ENCODE data around the gene STRA8. TPM values are rescaled to one million over a fixed set of nuclear protein-coding genes. Genes with fewer than 3 reads are reported as not detected.

The STRA8 gene
- polyA plus RNA-seq, 1 donor (not counting 4 experiments of a cell fraction or from before 2014, with no cell fraction given) = not detected

DNA sequence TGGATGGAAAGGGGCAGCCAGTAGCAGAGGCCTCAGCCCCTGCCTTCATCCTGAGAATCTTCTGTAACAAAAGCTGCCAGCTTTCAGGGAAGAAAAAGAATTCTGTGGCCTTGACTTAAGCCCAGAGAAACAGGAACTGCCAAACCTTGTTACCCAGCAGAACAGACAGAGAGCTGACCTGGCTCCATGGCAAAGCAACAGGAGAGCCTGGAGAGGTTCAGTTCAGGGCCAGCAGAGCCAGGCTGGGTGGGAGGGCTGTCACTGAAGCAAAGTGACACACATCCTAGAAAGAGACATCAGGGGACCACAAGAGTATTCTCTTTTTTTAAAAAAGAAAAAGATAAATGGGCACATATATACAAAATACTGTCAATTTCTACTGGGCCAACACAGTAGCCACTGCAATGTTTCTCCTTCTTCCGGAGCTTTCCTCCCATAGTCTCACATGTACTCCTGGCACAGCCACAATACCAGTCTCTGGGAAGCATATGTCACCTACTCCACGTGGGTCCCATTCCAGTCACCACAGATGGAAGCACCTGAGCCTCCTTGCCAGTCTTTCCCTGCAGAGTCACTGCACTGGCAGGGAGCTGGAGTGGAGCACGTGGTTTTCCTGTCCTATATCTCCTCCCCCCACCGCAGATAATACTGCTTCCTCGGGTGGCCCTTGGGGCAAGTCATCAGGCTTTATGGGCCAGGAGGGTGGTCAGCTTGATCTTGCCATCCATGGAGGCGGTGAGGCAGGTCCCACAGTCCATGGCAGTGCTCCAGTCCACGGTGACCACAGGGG is 48.0 kb upstream of the STRA8 start:
- no peak overlapping the region for H3K9ac ChIP-seq (ENCODE audit: control insufficient read depth, extremely low read depth, insufficient read depth, low read length)

DNA sequence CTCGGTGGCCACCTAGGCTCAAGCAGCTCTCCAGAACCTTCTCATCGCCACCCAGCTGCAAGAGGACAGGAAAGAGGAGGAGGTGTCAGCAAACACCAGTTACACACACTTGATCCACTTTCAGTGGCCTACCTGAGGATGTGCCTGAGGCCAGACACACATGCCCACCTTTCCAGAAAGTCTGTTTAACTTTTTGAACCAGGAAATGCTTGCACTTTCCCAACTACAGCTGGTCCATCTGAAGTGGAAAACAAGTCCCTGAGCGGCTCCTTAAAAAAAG is 47.4 kb upstream of the STRA8 start:
- Histone ChIP-seq H2AFZ (ENCODE audit: control insufficient read depth, low read length) (no peak overlapping the region), H3K36me3 (ENCODE audit: control insufficient read depth in 2 of 2, extremely low read depth in 1 of 2, insufficient read depth in 2 of 2, low read length in 2 of 2) (peaks cover 27 to 36% of the 10 kb centered on the region in 2 experiments), H3K9ac (ENCODE audit: control insufficient read depth, extremely low read depth, insufficient read depth, low read length) (no peak overlapping the region), H3K9me1 (ENCODE audit: control insufficient read depth, extremely low read depth, insufficient read depth, low read length) (no peaks in the 10 kb centered on the region), H3K4me1 (ENCODE audit: control insufficient read depth, extremely low read depth, insufficient read depth, low read length) (peaks cover 39% of the 10 kb centered on the region), H3K27ac (ENCODE audit: control insufficient read depth, insufficient read depth, low read length) (no peak overlapping the region), H3K4me2 (ENCODE audit: control insufficient read depth, extremely low read depth, insufficient read depth, low read depth, low read length) (no peak overlapping the region), H3K4me3 (ENCODE audit: control insufficient read depth in 2 of 3, extremely low read depth in 1 of 3, insufficient read depth in 2 of 3, low read depth in 1 of 3, low read length in 3 of 3) (no peak overlapping the region), H3K9me3 (ENCODE audit: control insufficient read depth, low read depth, low read length) (peaks cover 14% of the 10 kb centered on the region), H3K79me2 (ENCODE audit: control insufficient read depth, insufficient read depth, low read length) (peaks cover 3% of the 10 kb centered on the region), H3K27me3 (ENCODE audit: control insufficient read depth, extremely low read depth, insufficient read depth, low read length) (no peaks in the 10 kb centered on the region), H4K20me1 (ENCODE audit: control insufficient read depth, extremely low read depth, insufficient read depth, low read length) (no peaks in the 10 kb centered on the region)
- FAIRE-seq (no peak), DNase-seq (ENCODE audit: low read depth, low spot score) (no peak)
- TF ChIP-seq EZH2 (IDR thresholded peaks at IDR 0.05; ENCODE audit: low read length) = no peak
- TF ChIP-seq, protein P1, sequence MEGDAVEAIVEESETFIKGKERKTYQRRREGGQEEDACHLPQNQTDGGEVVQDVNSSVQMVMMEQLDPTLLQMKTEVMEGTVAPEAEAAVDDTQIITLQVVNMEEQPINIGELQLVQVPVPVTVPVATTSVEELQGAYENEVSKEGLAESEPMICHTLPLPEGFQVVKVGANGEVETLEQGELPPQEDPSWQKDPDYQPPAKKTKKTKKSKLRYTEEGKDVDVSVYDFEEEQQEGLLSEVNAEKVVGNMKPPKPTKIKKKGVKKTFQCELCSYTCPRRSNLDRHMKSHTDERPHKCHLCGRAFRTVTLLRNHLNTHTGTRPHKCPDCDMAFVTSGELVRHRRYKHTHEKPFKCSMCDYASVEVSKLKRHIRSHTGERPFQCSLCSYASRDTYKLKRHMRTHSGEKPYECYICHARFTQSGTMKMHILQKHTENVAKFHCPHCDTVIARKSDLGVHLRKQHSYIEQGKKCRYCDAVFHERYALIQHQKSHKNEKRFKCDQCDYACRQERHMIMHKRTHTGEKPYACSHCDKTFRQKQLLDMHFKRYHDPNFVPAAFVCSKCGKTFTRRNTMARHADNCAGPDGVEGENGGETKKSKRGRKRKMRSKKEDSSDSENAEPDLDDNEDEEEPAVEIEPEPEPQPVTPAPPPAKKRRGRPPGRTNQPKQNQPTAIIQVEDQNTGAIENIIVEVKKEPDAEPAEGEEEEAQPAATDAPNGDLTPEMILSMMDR (optimal IDR thresholded peaks at IDR 0.05 in 1 of 3, IDR thresholded peaks at IDR 0.05 in 1 of 3, conservative IDR thresholded peaks at IDR 0.05 in 1 of 3; ENCODE audit: extremely low read depth in 1 of 3, insufficient read depth in 2 of 3, low read length in 3 of 3) = no peak
- dilution Hi-C loops (cut with MboI; ENCODE audit: extremely low pct_ligation_motif_present, low sequenced_read_pairs) = no loop called here

More for the DNA sequence above, 48.0 kb upstream of the STRA8 start:
- TF ChIP-seq EZH2 (IDR thresholded peaks at IDR 0.05; ENCODE audit: low read length) = no peak
- TF ChIP-seq, protein P1 (optimal IDR thresholded peaks at IDR 0.05 in 1 of 3, IDR thresholded peaks at IDR 0.05 in 1 of 3, conservative IDR thresholded peaks at IDR 0.05 in 1 of 3; ENCODE audit: extremely low read depth in 1 of 3, insufficient read depth in 2 of 3, low read length in 3 of 3) = no peak
- Histone ChIP-seq H3K79me2 (ENCODE audit: control insufficient read depth, insufficient read depth, low read length) (peaks cover 3% of the 10 kb centered on the region), H3K4me1 (ENCODE audit: control insufficient read depth, extremely low read depth, insufficient read depth, low read length) (peaks cover 34% of the 10 kb centered on the region), H4K20me1 (ENCODE audit: control insufficient read depth, extremely low read depth, insufficient read depth, low read length) (no peaks in the 10 kb centered on the region), H3K9me3 (ENCODE audit: control insufficient read depth, low read depth, low read length) (peaks cover 19% of the 10 kb centered on the region), H3K36me3 (ENCODE audit: control insufficient read depth in 2 of 2, extremely low read depth in 1 of 2, insufficient read depth in 2 of 2, low read length in 2 of 2) (peaks cover 27 to 41% of the 10 kb centered on the region in 2 experiments), H3K4me2 (ENCODE audit: control insufficient read depth, extremely low read depth, insufficient read depth, low read depth, low read length) (no peak overlapping the region), H3K27me3 (ENCODE audit: control insufficient read depth, extremely low read depth, insufficient read depth, low read length) (no peaks in the 10 kb centered on the region), H3K4me3 (ENCODE audit: control insufficient read depth in 2 of 3, extremely low read depth in 1 of 3, insufficient read depth in 2 of 3, low read depth in 1 of 3, low read length in 3 of 3) (no peak overlapping the region), H2AFZ (ENCODE audit: control insufficient read depth, low read length) (no peak overlapping the region), H3K27ac (ENCODE audit: control insufficient read depth, insufficient read depth, low read length) (no peak overlapping the region), H3K9me1 (ENCODE audit: control insufficient read depth, extremely low read depth, insufficient read depth, low read length) (no peaks in the 10 kb centered on the region)
- FAIRE-seq (no peak), DNase-seq (ENCODE audit: low read depth, low spot score) (no peak)
- dilution Hi-C loops (cut with MboI; ENCODE audit: extremely low pct_ligation_motif_present, low sequenced_read_pairs) = no loop called here
